Fibroblast of skin of scalp (primary cell): ENCODE data around the gene DCAF12L2. TPM values are rescaled to one million over a fixed set of nuclear protein-coding genes. Genes with fewer than 3 reads are reported as not detected.
A peak's percentile ranks its signal among the peaks of the same experiment; 100 is the strongest.
"Not testable (repeated sequence)": the region's sequence is repeated elsewhere in the genome, so short reads cannot be mapped to it uniquely, and the experiment has no call there.

Experiments used
- DNase-seq: peaks from one replicate; pipeline ENCODE4 v3.0.0-alpha.2; 2013
- polyA plus RNA-seq, 2 experiments: library from polyadenylated mRNA; unstranded; fragments of 120-200 nt; gene quantifications; one replicate each; pipeline ENCODE4 v1.2.1, GENCODE V29; 2013; ENCODE audit not compliant: insufficient read length in 2 of 2

DCAF12L2 gene
- polyA plus RNA-seq (2013, experiment 1 of 2; ENCODE audit: insufficient read length), result 0.95 TPM
- 1.3 TPM for polyA plus RNA-seq (2013, experiment 2 of 2; ENCODE audit: insufficient read length)

DNA sequence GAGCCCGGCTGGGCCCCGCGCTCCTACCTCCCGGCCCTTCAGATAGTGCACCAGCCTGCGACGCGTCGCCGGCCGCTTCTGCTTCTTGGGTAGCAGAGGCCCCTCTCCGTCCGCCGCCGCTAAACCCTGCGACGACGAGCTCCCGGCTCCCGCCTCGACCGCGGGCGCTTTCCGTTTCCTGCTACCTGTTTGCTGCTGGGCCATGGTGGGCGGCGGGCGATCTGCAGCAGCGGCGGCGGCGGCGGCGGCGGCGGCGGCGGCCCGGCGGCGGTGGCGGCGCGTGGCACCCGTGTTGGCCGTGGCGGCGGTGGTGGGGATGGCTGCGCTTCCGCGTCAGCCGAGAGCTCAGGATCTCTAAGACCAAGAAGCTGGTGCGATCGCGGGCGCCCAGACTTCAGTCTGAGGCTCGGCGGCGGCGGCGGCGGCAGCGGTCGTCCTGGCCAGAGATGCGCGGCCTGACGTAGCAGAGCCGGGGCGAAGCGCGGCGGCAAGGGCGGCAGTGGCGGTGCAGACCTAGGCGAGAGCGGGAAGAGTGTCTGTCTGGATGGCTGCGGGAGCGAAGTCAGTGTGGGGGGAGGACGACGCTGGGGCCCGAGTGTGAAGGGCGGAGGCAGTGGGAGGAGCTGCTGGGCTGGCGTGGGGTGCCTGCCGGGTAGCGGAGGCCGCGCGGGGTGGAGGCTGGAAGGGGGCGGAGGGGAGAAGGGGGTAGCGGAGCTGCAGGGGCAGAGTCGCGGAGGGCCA lies at the start of gene DCAF12L2:
Gene DCAF12L2, minus strand, starts transcription at position 569 of the 741 bp plus-strand sequence. Its CDS starts 365 bp downstream, at position 204.
- DNase-seq, result peak; percentile 8

DNA sequence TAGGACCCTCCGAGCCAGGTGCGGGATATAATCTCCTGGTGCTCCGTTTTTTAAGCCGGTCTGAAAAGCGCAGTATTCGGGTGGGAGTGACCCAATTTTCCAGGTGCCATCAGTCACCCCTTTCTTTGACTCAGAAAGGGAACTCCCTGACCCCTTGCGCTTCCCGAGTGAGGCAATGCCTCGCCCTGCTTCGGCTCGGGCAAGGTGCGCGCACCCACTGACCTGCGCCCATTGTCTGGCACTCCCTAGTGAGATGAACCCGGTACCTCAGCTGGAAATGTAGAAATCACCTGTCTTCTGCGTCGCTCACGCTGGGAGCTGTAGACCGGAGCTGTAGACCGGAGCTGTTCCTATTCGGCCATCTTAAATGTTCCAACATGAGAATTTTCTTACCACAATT lies 24.8 kb upstream of the DCAF12L2 start:
- DNase-seq, result not testable (repeated sequence)

DNA sequence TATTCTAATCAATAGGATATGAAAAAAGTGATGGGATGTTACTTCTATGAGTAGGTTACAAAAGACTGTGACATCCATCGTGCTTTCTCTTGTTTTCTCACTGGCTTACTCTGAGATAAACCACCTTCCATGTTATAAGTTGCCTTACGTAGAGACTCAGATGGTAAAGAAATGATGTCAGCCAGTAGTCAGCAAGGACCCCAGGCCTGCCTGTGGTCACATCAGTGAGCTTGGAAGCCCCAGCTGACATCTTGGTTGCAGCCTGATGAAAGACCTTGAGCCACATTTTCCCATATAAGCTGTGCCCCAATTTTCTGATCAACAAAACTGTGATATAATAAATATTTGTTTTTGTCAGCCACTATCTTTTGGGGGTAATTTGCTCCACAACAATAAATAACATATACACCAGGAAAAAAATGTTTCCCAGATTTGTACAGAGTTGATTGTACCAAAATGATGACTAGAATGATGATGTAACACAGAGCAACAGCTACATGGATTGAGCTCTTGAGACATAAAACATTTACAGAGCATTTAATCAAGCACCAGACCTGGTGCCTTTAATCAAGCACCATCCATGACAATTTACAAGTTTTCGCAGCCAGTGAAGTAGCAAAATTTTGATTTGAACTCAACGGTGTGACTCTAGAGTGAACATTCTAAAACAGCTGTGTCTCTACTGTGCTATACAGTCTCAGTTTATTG lies 11.2 kb upstream of the DCAF12L2 start:
- DNase-seq, result no peak

DNA sequence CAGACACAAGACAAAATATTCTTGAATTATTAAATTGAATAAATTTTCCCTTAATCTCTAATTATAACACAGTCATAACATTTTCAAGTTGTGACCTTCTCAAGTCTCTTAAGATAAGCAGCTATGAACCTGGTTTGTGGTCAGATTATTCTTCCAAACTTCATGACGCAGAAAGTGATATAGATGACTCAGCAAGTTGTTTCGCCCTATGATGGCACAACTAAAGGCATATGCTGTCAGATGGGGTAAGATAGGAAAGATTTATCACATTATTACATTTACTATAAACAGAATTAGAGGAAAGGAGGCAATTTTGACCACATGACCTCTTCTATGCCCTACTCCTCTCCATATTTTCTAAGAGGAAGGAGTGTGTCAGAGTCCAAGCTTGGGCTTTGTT lies 4.6 kb upstream of the DCAF12L2 start:
- DNase-seq, result no peak

DNA sequence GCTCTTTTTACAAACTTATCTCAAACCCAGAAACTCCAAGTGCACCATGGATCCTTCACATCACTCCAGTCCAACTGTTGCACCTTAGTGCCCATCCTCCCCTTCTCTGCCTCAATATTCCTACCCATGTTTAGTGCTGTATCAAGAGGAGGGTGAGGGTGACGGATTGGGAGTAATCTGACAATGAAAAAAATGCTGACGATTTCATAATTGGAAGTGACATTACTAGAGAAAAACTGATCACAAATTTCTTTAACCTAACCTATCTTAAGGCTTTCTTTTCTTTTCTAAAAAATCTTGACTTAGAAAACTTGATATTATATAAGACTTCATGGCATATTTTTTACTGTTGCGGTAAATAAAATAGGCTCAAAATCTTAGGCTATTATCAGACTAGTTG lies 1.5 kb upstream of the DCAF12L2 start:
- DNase-seq, result no peak

DNA sequence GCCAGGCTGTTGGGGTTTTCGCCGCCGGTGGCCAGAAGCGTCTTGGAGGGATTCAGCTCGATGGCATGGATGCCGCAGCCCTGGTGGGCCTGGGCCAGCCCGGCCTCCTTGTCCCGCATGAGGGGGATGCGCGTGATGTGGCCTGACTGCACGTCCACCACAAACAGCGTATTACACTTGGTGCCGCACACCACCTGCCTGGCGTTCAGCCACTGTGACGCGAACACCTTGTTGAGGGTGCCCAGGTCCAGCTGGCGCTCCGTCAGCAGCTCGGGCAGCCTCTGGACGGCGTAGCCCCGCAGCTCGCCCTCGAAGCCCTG lies 728 bp downstream of the DCAF12L2 start:
- DNase-seq, result no peak

DNA sequence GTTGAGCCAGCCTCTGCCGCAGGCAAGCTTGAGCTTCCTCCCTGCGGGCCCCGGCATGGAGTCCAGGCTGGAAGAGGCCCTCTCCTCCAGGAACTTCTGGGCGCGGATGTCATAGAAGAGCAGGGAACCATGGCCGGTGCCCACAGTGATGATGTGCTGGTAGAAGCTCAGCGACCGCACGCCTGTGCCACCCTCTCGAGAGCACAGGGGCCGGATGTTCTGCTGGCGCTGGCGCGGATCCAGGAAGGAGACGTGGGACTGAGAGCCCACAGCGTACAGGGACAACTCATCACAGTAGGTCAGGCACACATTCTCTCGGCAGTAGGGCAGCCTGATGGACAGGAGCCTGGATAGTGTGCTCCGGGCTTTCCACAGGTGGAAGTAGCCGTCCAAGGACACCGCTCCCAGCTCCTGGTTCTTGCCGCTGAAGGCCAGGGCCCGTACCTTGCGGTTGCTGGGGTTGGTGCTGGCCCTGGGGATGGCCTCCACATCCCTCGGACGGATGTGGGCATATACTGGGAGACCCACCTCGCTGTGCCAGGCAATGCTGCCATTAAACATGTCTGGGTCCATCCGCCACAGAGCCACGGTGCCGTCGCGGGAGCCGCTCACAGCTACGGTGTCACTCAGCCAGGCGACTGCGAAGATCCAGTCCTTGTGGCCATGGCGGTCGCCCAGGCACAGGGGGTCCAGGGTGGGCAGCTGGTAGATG lies 1.2 kb downstream of the DCAF12L2 start:
- no peak for DNase-seq

DNA sequence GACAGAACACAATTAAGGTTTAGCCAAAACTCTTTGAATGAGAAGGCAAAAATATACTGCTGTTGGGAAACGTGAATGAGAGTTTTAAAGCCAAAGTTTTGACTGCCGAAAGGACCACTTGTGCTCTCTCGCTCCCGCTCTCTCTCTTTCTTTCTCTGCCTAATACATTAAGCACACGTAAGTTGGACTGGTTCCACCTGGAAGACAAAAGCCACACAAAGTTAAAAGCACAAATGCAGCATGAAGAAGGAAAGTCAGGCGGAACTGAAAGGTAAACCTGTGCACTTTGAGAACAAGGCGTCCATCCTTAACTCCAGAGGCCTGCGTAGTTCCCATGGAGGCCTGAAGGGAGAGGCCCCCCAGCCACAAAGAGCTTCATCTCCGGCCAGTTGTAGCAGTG lies 1.9 kb downstream of the DCAF12L2 start:
- DNase-seq, result no peak

DNA sequence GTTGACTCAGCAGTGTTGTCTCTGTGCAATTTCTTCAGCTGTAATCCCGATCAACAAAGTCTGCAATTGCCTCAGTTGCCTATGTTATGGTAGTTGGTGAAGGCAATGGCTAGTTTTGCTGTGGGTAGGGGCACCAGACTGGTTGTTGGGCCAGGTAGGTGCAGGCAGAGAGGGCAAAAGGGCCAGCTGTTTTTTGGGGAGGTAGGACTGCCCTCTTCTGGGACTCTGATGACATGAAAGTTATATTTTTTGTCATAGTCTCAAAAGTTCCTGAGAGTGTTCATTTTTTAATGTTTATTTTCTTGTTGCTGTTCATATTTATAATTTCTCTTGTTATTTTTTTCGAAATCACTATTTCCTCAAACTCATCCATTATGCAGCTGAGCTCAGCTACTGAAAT lies 25.1 kb downstream of the DCAF12L2 start:
- DNase-seq, result no peak

DNA sequence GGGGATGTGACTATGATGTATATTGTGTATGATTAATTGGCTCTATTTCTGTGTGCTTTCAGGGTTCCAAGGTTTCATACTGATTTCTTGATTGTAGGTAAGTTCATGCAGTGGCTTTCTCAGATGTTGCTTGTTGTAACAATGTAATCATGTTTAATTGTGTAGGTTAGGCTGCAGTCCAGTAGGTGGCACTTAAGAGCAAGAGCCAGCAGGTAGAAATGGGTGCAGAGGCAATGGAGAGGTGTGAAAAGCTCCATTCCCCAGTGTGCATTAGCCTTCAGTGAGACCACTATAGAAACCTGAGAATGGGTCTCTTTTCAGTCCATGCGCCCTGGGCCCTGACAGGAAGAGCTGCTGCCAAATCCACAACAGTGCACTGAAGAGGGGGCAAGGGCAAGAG lies 28.2 kb downstream of the DCAF12L2 start:
- DNase-seq, result no peak

DNA sequence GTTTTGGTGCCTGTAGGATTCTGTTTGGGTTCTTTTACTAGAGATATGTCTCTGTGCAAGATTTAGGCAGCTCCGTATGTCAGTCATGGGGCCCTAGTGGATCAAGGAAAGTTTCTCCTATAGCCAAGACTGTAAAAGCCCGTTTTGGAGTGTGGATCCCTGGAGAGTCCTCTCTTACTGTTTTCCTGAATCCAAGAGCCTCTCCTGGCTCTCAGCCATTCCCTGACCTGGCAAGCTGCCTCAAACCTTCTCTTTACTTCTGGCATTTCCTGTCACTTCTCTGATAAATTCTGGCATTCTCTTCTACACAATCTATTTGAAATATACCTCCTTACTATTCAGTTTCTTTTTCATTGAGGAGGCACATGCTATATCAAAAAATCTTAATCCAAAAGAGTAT lies 41.4 kb downstream of the DCAF12L2 start:
- peak; percentile 2 for DNase-seq
